ENCODE data around the gene TFDP3. TPM values are rescaled to one million over a fixed set of nuclear protein-coding genes. Genes with fewer than 3 reads are reported as not detected.
A peak's percentile ranks its signal among the peaks of the same experiment; 100 is the strongest.

TFDP3 gene
- total and polyA plus RNA-seq, 2 of the 13 experiments (the other 11 are each of a cell fraction or from before 2014, with no cell fraction given) = not detected

DNA sequence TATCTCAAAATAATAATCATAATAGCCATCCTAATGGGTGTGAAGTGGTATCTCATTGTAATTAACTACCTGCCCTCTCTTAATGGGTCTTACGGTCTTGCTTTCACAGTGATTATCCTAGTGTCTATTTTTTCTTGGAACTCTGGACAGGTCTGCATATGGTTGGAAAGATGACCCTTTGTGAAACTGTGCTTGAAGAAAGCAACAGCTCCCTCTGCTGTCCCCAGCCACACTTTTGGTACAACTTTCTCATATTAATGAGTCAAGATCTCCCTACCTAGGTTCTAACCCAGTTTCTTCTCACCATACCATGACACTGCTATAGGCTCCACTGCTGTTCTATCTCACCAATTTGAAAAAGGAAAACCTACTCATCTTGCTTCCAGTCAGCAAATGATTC, 2.4 kb downstream of the TFDP3 start:
- no peaks in the 10 kb centered on the region for H3K79me2 ChIP-seq (ENCODE audit: insufficient read depth, low read length)
- in situ Hi-C loops (cut with HindIII; ENCODE audit: extremely low pct_ligation_motif_present, low pct_unique_long_range_greater_than_20kb) (no loop called here), intact Hi-C loops (cut with micrococcal nuclease; ENCODE audit: unreplicated experiment) (no loop called here)
- no peak overlapping the region for H3K27ac ChIP-seq (ENCODE audit: extremely low read length, insufficient read depth, low read length)
- H2AFZ ChIP-seq (ENCODE audit: low read length) = no peak overlapping the region
- no peaks in the 10 kb centered on the region for H3K9me3 ChIP-seq (ENCODE audit: low read length)
- DNase-seq (ENCODE audit: low spot score) = peak; percentile 8
- ChIA-PET POLR2A (no interaction called here), CTCF (ENCODE audit: low intra/inter-chr PET ratio, low total read pairs) (interaction anchor here (1.6 kb wide), 1 partner anchor 170 kb away, joined by 5 read pairs; no protein-coding TSS in a partner anchor)
- H3K4me2 ChIP-seq (ENCODE audit: low read depth, low read length) = no peak overlapping the region
- no TSS peak for BruUV-seq (replicated peaks)
- no peak overlapping the region for H3K4me3 ChIP-seq (replicated peaks in 1 of 3; ENCODE audit: insufficient read depth in 1 of 3, low read depth in 2 of 3, low read length in 3 of 3)
- no peaks in the 10 kb centered on the region for H3K4me1 ChIP-seq (ENCODE audit: insufficient read depth, low read length)
- FAIRE-seq = peak; percentile 58
- H3K9ac ChIP-seq (ENCODE audit: insufficient read depth, low read depth, low read length) = no peak overlapping the region
- no peaks in the 10 kb centered on the region for H3K27me3 ChIP-seq (ENCODE audit: control insufficient read depth in 1 of 2, insufficient read depth in 2 of 2, low read length in 2 of 2)
- no peaks in the 10 kb centered on the region for H3K36me3 ChIP-seq (replicated peaks in 1 of 2; ENCODE audit: control insufficient read depth in 1 of 2, insufficient read depth in 2 of 2, low read length in 2 of 2)
- 0% methylated on average over 1 of the region's 1 CpG for WGBS (ENCODE audit: low lambda C conversion rate)
- TF ChIP-seq, protein P1, sequence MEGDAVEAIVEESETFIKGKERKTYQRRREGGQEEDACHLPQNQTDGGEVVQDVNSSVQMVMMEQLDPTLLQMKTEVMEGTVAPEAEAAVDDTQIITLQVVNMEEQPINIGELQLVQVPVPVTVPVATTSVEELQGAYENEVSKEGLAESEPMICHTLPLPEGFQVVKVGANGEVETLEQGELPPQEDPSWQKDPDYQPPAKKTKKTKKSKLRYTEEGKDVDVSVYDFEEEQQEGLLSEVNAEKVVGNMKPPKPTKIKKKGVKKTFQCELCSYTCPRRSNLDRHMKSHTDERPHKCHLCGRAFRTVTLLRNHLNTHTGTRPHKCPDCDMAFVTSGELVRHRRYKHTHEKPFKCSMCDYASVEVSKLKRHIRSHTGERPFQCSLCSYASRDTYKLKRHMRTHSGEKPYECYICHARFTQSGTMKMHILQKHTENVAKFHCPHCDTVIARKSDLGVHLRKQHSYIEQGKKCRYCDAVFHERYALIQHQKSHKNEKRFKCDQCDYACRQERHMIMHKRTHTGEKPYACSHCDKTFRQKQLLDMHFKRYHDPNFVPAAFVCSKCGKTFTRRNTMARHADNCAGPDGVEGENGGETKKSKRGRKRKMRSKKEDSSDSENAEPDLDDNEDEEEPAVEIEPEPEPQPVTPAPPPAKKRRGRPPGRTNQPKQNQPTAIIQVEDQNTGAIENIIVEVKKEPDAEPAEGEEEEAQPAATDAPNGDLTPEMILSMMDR (CRISPR knock-in tag; IDR thresholded peaks at IDR 0.05) = peak; percentile 55
- TF ChIP-seq SMC3 (IDR thresholded peaks at IDR 0.05; ENCODE audit: low read length) (peak; percentile 61), ZNF839 (CRISPR knock-in tag; IDR thresholded peaks at IDR 0.05; ENCODE audit: borderline replicate concordance) (no peak), BORCS8-MEF2B (CRISPR knock-in tag; IDR thresholded peaks at IDR 0.05) (no peak), STAG1 (CRISPR knock-in tag; IDR thresholded peaks at IDR 0.05) (peak; percentile 50)
- TF ChIP-seq, protein P2, sequence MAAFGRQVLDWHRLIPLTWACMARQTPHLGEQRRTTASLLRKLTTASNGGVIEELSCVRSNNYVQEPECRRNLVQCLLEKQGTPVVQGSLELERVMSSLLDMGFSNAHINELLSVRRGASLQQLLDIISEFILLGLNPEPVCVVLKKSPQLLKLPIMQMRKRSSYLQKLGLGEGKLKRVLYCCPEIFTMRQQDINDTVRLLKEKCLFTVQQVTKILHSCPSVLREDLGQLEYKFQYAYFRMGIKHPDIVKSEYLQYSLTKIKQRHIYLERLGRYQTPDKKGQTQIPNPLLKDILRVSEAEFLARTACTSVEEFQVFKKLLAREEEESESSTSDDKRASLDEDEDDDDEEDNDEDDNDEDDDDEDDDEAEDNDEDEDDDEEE (CRISPR knock-in tag; IDR thresholded peaks at IDR 0.05) = no peak
- ATAC-seq = peak; percentile 49; the same call in 2 of the 3 replicates
- no peaks in the 10 kb centered on the region for H4K20me1 ChIP-seq (ENCODE audit: insufficient read depth, low read length)

Measured in HepG2 (cell line).